ENCODE results near the gene ZNF341.

The ZNF341 gene

DNA sequence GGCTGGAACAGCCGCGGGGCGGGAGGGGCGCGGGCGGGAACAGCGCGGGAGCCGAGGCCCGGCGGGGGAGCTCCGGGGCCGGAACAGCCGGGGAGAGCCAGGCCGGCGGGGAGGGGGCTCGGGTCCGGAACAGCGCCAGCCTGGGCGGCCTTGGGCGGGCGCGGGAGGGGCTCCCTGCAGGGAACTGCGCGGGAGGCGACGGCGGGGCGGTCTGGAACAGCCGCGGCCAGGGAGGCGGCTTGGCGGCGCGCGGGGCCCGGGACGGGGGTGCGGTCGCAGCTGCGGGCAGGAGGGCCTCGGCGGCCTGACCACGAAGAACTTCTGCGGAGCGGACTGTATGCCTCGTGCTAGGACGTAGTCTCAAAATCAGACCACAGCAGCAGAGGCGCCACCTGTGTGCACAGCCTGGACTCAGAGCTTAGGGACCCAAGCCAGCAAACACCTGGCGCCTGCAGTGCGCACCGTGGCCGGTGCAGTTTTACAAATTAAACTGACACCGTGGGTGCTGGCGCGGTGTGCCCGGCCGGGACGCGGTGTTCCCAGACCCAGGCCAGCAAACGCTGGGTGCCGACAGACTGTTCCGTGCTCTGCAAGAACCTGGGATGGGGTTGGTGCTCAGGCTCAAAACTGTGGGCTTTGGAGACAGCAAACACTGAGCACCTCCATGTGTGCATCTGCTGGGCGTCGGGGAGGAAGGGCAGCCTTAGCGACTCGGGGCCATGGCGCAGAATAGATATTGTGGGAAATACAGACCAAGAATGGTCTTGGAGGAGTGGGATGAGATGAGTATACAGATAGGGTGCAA is 572 bp downstream of the ZNF341 start (continued):
- TF ChIP-seq PRDM4 (tag by site-specific recombination; IDR thresholded peaks at IDR 0.05): no peak
- peak; percentile 56; the same call in 1 of the 2 replicates for TF ChIP-seq ZNF37A (tag by site-specific recombination; IDR thresholded peaks at IDR 0.05)
- TF ChIP-seq ZNF211 (tag by site-specific recombination; IDR thresholded peaks at IDR 0.05; ENCODE audit: low read depth): no peak
- TF ChIP-seq, protein P1, sequence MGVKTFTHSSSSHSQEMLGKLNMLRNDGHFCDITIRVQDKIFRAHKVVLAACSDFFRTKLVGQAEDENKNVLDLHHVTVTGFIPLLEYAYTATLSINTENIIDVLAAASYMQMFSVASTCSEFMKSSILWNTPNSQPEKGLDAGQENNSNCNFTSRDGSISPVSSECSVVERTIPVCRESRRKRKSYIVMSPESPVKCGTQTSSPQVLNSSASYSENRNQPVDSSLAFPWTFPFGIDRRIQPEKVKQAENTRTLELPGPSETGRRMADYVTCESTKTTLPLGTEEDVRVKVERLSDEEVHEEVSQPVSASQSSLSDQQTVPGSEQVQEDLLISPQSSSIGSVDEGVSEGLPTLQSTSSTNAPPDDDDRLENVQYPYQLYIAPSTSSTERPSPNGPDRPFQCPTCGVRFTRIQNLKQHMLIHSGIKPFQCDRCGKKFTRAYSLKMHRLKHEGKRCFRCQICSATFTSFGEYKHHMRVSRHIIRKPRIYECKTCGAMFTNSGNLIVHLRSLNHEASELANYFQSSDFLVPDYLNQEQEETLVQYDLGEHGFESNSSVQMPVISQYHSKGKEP (tag by site-specific recombination; IDR thresholded peaks at IDR 0.05): peak; percentile 35; the same call in 1 of the 2 replicates
- TF ChIP-seq, protein P2, sequence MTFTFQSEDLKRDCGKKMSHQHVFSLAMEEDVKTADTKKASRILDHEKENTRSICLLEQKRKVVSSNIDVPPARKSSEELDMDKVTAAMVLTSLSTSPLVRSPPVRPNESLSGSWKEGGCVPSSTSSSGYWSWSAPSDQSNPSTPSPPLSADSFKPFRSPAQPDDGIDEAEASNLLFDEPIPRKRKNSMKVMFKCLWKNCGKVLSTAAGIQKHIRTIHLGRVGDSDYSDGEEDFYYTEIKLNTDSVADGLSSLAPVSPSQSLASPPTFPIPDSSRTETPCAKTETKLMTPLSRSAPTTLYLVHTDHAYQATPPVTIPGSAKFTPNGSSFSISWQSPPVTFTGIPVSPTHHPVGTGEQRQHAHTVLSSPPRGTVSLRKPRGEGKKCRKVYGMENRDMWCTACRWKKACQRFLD (tag by site-specific recombination; IDR thresholded peaks at IDR 0.05): no peak
- TF ChIP-seq EGR2 (tag by site-specific recombination; IDR thresholded peaks at IDR 0.05; ENCODE audit: low read depth): no peak
- TF ChIP-seq, protein P3, sequence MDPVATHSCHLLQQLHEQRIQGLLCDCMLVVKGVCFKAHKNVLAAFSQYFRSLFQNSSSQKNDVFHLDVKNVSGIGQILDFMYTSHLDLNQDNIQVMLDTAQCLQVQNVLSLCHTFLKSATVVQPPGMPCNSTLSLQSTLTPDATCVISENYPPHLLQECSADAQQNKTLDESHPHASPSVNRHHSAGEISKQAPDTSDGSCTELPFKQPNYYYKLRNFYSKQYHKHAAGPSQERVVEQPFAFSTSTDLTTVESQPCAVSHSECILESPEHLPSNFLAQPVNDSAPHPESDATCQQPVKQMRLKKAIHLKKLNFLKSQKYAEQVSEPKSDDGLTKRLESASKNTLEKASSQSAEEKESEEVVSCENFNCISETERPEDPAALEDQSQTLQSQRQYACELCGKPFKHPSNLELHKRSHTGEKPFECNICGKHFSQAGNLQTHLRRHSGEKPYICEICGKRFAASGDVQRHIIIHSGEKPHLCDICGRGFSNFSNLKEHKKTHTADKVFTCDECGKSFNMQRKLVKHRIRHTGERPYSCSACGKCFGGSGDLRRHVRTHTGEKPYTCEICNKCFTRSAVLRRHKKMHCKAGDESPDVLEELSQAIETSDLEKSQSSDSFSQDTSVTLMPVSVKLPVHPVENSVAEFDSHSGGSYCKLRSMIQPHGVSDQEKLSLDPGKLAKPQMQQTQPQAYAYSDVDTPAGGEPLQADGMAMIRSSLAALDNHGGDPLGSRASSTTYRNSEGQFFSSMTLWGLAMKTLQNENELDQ (tag by site-specific recombination; IDR thresholded peaks at IDR 0.05; ENCODE audit: low read depth): no peak
- no peak for TF ChIP-seq ZNF155 (tag by site-specific recombination; IDR thresholded peaks at IDR 0.05)
- no peak for TF ChIP-seq ZNF433 (tag by site-specific recombination; IDR thresholded peaks at IDR 0.05; ENCODE audit: low read depth)
- TF ChIP-seq ZNF561 (tag by site-specific recombination; IDR thresholded peaks at IDR 0.05; ENCODE audit: borderline replicate concordance): peak; percentile 72; the same call in 1 of the 2 replicates
- TF ChIP-seq ZNF558 (tag by site-specific recombination; IDR thresholded peaks at IDR 0.05): no peak
- TF ChIP-seq ZSCAN23 (tag by site-specific recombination; IDR thresholded peaks at IDR 0.05): no peak
- TF ChIP-seq ZNF302 (tag by site-specific recombination; IDR thresholded peaks at IDR 0.05; ENCODE audit: low read depth): no peak
- no peak; the same call in 1 of the 2 replicates for TF ChIP-seq ZNF513 (tag by site-specific recombination; IDR thresholded peaks at IDR 0.05)
- TF ChIP-seq ZNF843 (tag by site-specific recombination; IDR thresholded peaks at IDR 0.05): no peak
- peak; percentile 95 for TF ChIP-seq ZNF341 (tag by site-specific recombination; IDR thresholded peaks at IDR 0.05; ENCODE audit: low read depth)
- TF ChIP-seq, protein P4, sequence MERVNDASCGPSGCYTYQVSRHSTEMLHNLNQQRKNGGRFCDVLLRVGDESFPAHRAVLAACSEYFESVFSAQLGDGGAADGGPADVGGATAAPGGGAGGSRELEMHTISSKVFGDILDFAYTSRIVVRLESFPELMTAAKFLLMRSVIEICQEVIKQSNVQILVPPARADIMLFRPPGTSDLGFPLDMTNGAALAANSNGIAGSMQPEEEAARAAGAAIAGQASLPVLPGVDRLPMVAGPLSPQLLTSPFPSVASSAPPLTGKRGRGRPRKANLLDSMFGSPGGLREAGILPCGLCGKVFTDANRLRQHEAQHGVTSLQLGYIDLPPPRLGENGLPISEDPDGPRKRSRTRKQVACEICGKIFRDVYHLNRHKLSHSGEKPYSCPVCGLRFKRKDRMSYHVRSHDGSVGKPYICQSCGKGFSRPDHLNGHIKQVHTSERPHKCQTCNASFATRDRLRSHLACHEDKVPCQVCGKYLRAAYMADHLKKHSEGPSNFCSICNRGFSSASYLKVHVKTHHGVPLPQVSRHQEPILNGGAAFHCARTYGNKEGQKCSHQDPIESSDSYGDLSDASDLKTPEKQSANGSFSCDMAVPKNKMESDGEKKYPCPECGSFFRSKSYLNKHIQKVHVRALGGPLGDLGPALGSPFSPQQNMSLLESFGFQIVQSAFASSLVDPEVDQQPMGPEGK (tag by site-specific recombination; IDR thresholded peaks at IDR 0.05): no peak
- TF ChIP-seq ZNF548 (tag by site-specific recombination; IDR thresholded peaks at IDR 0.05): no peak
- 0 out of 2 replicates have a peak, but pooled peaks have one; percentile 55 for TF ChIP-seq ZNF2 (tag by site-specific recombination; IDR thresholded peaks at IDR 0.05)
- TF ChIP-seq WT1 (tag by site-specific recombination; IDR thresholded peaks at IDR 0.05): no peak
- TF ChIP-seq SCRT1 (tag by site-specific recombination; IDR thresholded peaks at IDR 0.05; ENCODE audit: borderline replicate concordance): no peak
- TF ChIP-seq REPIN1 (tag by site-specific recombination; IDR thresholded peaks at IDR 0.05; ENCODE audit: low read depth): no peak
- TF ChIP-seq ZNF175 (tag by site-specific recombination; IDR thresholded peaks at IDR 0.05): no peak
- TF ChIP-seq KLF8 (tag by site-specific recombination; IDR thresholded peaks at IDR 0.05): peak; percentile 32; the same call in 1 of the 2 replicates
- TF ChIP-seq ZBTB10 (tag by site-specific recombination; IDR thresholded peaks at IDR 0.05): no peak

All from HEK293 (cell line).